Central memory CD8-positive, alpha-beta T cell (primary cell): ENCODE results near the gene BANP.
"Not testable (repeated sequence)": the region's sequence is repeated elsewhere in the genome, so short reads cannot be mapped to it uniquely, and the experiment has no call there.

ENCODE experiments used
- ATAC-seq: fragments of 150-1000 bp; cut with Tn5 transposase; replicated peaks from 2 replicates; pipeline ENCODE4 v1.10.0; 2022; ENCODE audit warnings: mild to moderate bottlenecking, moderate FRiP score, moderate number of reproducible peaks; ENCODE audit not compliant: poor library complexity, severe bottlenecking; ENCODE audit errors: extremely low read depth
- DNase-seq, 2 donors: peaks; one replicate each; pipeline ENCODE4 v3.0.0; 2021; ENCODE audit warnings: low spot score in 2 of 2
- H3K27ac Mint-ChIP-seq: one replicate; pipeline ENCODE4 v1.8.0; 2022; ENCODE audit warnings: low read depth, mild to moderate bottlenecking, moderate library complexity, mixed read lengths
- H3K27me3 Mint-ChIP-seq: one replicate; pipeline ENCODE4 v1.8.0; 2022; ENCODE audit warnings: mixed read lengths
- H3K36me3 Mint-ChIP-seq: one replicate; pipeline ENCODE4 v1.8.0; 2022; ENCODE audit warnings: mild to moderate bottlenecking, moderate library complexity, mixed read lengths; ENCODE audit not compliant: insufficient read depth
- H3K4me1 Mint-ChIP-seq: one replicate; pipeline ENCODE4 v1.8.0; 2022; ENCODE audit warnings: mixed read lengths
- H3K4me3 Mint-ChIP-seq: one replicate; pipeline ENCODE4 v1.8.0; 2022; ENCODE audit warnings: mild to moderate bottlenecking, moderate library complexity, mixed read lengths
- H3K9me3 Mint-ChIP-seq: one replicate; pipeline ENCODE4 v1.8.0; 2022; ENCODE audit warnings: mixed read lengths

The BANP gene

GRCh38 chr16:88021041-88021970 is 70.1 kb downstream of the BANP start:
- H3K9me3 Mint-ChIP-seq, H3K4me1 Mint-ChIP-seq, ATAC-seq, H3K27me3 Mint-ChIP-seq, H3K36me3 Mint-ChIP-seq, DNase-seq, H3K27ac Mint-ChIP-seq, H3K4me3 Mint-ChIP-seq: not testable (repeated sequence)

GRCh38 chr16:88022076-88023042 is 71.1 kb downstream of the BANP start:
- H3K4me1 Mint-ChIP-seq = peaks cover 9% of the 10 kb centered on the region
- ATAC-seq (no peak), DNase-seq (no peak)
- H3K9me3 Mint-ChIP-seq = no peaks in the 10 kb centered on the region
- H3K36me3 Mint-ChIP-seq = peaks cover 12% of the 10 kb centered on the region
- H3K4me3 Mint-ChIP-seq = no peak overlapping the region
- H3K27ac Mint-ChIP-seq = no peak overlapping the region
- no peaks in the 10 kb centered on the region for H3K27me3 Mint-ChIP-seq

- no peak for DNase-seq
- peaks cover 9% of the 10 kb centered on the region for H3K4me1 Mint-ChIP-seq
- H3K4me3 Mint-ChIP-seq = no peak overlapping the region
- peaks cover 17% of the 10 kb centered on the region for H3K36me3 Mint-ChIP-seq
- no peak for ATAC-seq
- no peaks in the 10 kb centered on the region for H3K27me3 Mint-ChIP-seq
- no peak overlapping the region for H3K27ac Mint-ChIP-seq
- no peaks in the 10 kb centered on the region for H3K9me3 Mint-ChIP-seq
These were observed 72.1 kb downstream of the BANP start for GRCh38 chr16:88023366-88023765.

GRCh38 chr16:88023786-88024185 is 72.6 kb downstream of the BANP start:
- no peak overlapping the region for H3K27ac Mint-ChIP-seq

GRCh38 chr16:88024491-88025085 is 73.4 kb downstream of the BANP start:
- not testable (repeated sequence) for H3K9me3 Mint-ChIP-seq, DNase-seq, H3K4me3 Mint-ChIP-seq, ATAC-seq, H3K27ac Mint-ChIP-seq, H3K27me3 Mint-ChIP-seq
- peaks cover 11% of the 10 kb centered on the region for H3K4me1 Mint-ChIP-seq
- peaks cover 15% of the 10 kb centered on the region for H3K36me3 Mint-ChIP-seq

More at GRCh38 chr16:88023786-88024185, 72.6 kb downstream of the BANP start:
- DNase-seq (no peak), ATAC-seq (no peak)
- Mint-ChIP-seq H3K27me3 (no peaks in the 10 kb centered on the region), H3K4me3 (no peak overlapping the region), H3K9me3 (no peaks in the 10 kb centered on the region), H3K4me1 (peaks cover 9% of the 10 kb centered on the region), H3K36me3 (peaks cover 18% of the 10 kb centered on the region)

- not testable (repeated sequence) for H3K9me3 Mint-ChIP-seq, H3K4me3 Mint-ChIP-seq, DNase-seq, H3K27ac Mint-ChIP-seq, ATAC-seq, H3K27me3 Mint-ChIP-seq
- H3K4me1 Mint-ChIP-seq = peaks cover 16% of the 10 kb centered on the region
- H3K36me3 Mint-ChIP-seq = peaks cover 15% of the 10 kb centered on the region
These were observed 73.9 kb downstream of the BANP start for GRCh38 chr16:88025086-88025492.

GRCh38 chr16:88025828-88026555 is 74.8 kb downstream of the BANP start:
- Mint-ChIP-seq H3K36me3 (peaks cover 18% of the 10 kb centered on the region), H3K4me1 (peaks cover 16% of the 10 kb centered on the region)
- H3K9me3 Mint-ChIP-seq, H3K27ac Mint-ChIP-seq, DNase-seq, H3K4me3 Mint-ChIP-seq, H3K27me3 Mint-ChIP-seq, ATAC-seq: not testable (repeated sequence)

- H3K9me3 Mint-ChIP-seq = no peaks in the 10 kb centered on the region
- ATAC-seq (no peak), DNase-seq (no peak)
- no peaks in the 10 kb centered on the region for H3K27me3 Mint-ChIP-seq
- peaks cover 16% of the 10 kb centered on the region for H3K4me1 Mint-ChIP-seq
- peaks cover 18% of the 10 kb centered on the region for H3K36me3 Mint-ChIP-seq
- H3K27ac Mint-ChIP-seq = no peak overlapping the region
- H3K4me3 Mint-ChIP-seq = no peak overlapping the region
These were observed 76.0 kb downstream of the BANP start for GRCh38 chr16:88026964-88027938.

GRCh38 chr16:88028177-88028930 is 77.1 kb downstream of the BANP start:
- not testable (repeated sequence) for ATAC-seq, H3K27me3 Mint-ChIP-seq, DNase-seq, H3K27ac Mint-ChIP-seq, H3K4me3 Mint-ChIP-seq, H3K9me3 Mint-ChIP-seq
- Mint-ChIP-seq H3K4me1 (peaks cover 16% of the 10 kb centered on the region), H3K36me3 (peaks cover 18% of the 10 kb centered on the region)

GRCh38 chr16:88030498-88030897 is 79.3 kb downstream of the BANP start:
- Mint-ChIP-seq H3K36me3 (peaks cover 22% of the 10 kb centered on the region), H3K27me3 (no peaks in the 10 kb centered on the region), H3K9me3 (no peaks in the 10 kb centered on the region), H3K4me3 (no peak overlapping the region), H3K27ac (no peak overlapping the region), H3K4me1 (peaks cover 11% of the 10 kb centered on the region)
- DNase-seq (no peak), ATAC-seq (no peak)
